GM06990 (cell line): ENCODE data around the gene PRSS2.

Experiments
- DNase-seq: peaks from one replicate; pipeline ENCODE4 v3.0.0-alpha.2; 2011; ENCODE audit not compliant: insufficient read length; ENCODE audit errors: extremely low read depth
- H3K27me3 ChIP-seq: replicated peaks from 2 replicates; pipeline ENCODE4 v1.6.0; 2011; ENCODE audit warnings: low read length; ENCODE audit not compliant: control insufficient read depth, insufficient read depth
- H3K36me3 ChIP-seq: 2 replicates; pipeline ENCODE4 v1.5.1; 2011; ENCODE audit warnings: low read length; ENCODE audit not compliant: control insufficient read depth, insufficient read depth
- H3K4me3 ChIP-seq: replicated peaks from 2 replicates; pipeline ENCODE4 v1.5.1; 2011; ENCODE audit warnings: low read depth, mild to moderate bottlenecking, control low read depth, low read length
- CTCF ChIP-seq: IDR thresholded peaks from 2 replicates; pipeline ENCODE4 v1.5.1; 2011; ENCODE audit warnings: low read length, control low read depth, mild to moderate bottlenecking, inconsistent platforms; ENCODE audit not compliant: insufficient read depth, poor library complexity, severe bottlenecking

PRSS2 gene

GRCh38 chr7:142800699-142801260 is 30.0 kb downstream of the PRSS2 start:
- TF ChIP-seq CTCF = no peak
- DNase-seq = no peak
- Histone ChIP-seq H3K4me3 (no peak overlapping the region), H3K36me3 (peaks cover 4% of the 10 kb centered on the region), H3K27me3 (no peaks in the 10 kb centered on the region)

GRCh38 chr7:142801601-142802295 is 31.0 kb downstream of the PRSS2 start:
- H3K27me3 ChIP-seq = no peaks in the 10 kb centered on the region
- DNase-seq = no peak
- TF ChIP-seq CTCF = no peak
- H3K4me3 ChIP-seq = no peak overlapping the region
- H3K36me3 ChIP-seq = peaks cover 4% of the 10 kb centered on the region

GRCh38 chr7:142802301-142802700 is 31.5 kb downstream of the PRSS2 start:
- no peak for TF ChIP-seq CTCF
- Histone ChIP-seq H3K4me3 (no peak overlapping the region), H3K36me3 (peaks cover 4% of the 10 kb centered on the region), H3K27me3 (no peaks in the 10 kb centered on the region)
- no peak for DNase-seq

GRCh38 chr7:142803901-142804300 is 33.1 kb downstream of the PRSS2 start:
- no peak for TF ChIP-seq CTCF
- no peaks in the 10 kb centered on the region for H3K27me3 ChIP-seq
- DNase-seq = no peak
- no peak overlapping the region for H3K4me3 ChIP-seq
- H3K36me3 ChIP-seq = peaks cover 4% of the 10 kb centered on the region

GRCh38 chr7:142804728-142805207 is 34.0 kb downstream of the PRSS2 start:
- TF ChIP-seq CTCF = no peak
- no peaks in the 10 kb centered on the region for H3K27me3 ChIP-seq
- no peak overlapping the region for H3K4me3 ChIP-seq
- peaks cover 4% of the 10 kb centered on the region for H3K36me3 ChIP-seq
- no peak for DNase-seq
